ENCODE data around the gene TMEM25. TPM values are rescaled to one million over a fixed set of nuclear protein-coding genes. Genes with fewer than 3 reads are reported as not detected.
A peak's percentile ranks its signal among the peaks of the same experiment; 100 is the strongest.
"Not testable (repeated sequence)": the region's sequence is repeated elsewhere in the genome, so short reads cannot be mapped to it uniquely, and the experiment has no call there.

TMEM25 gene
- total RNA-seq (2014; rRNA removed) = 4.6 and 14.1 TPM in 2 replicates
- 6.2 TPM for polyA plus RNA-seq (2012)

DNA sequence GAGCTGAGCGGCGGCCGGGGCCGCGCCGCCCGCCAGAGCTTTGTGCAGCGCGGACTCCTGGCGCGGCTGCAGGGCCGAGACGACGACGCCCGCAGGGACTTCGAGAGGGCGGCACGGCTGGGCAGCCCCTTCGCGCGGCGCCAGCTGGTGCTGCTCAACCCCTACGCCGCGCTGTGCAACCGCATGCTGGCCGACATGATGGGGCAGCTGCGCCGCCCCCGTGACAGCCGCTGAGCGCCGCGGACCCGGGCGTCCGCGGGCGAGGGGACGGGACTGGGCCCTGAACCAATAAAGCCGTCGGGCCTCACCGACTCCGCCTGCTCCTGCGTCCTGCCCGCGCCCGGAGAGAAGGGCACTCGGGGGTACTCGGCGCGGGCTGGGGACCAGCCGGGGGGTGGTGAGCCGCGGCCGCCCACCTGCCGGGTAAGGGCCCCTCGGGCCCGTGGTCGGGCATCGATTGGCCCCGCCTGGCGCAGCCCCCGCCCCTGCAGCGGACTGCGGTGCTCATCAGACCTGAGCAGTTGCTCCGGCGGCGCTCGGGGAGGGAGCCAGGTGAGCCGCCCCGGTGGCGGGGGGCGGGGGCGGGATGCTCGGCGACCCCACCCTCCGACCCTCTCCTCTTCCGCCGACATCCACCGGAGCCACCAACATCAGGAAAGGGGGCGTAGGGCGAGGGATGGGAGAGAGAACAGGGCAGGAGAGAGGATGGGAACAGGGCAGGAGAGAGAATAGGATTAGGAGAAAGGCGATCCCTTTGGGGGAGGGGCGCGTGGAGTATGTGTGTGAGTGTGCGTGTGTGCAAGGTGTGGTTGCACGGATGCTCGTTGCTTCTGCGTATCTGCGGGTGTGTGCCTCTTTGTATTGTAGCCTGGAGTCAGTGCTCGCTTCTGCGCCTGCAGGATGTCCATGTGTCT lies at the start of gene TMEM25:
Gene TMEM25 (plus strand): TSS at position 510 of the 914 bp plus-strand sequence. CDS start 610 bp downstream, outside the sequence.
- DNase-seq (ENCODE audit: low read depth) = peak; percentile 58

DNA sequence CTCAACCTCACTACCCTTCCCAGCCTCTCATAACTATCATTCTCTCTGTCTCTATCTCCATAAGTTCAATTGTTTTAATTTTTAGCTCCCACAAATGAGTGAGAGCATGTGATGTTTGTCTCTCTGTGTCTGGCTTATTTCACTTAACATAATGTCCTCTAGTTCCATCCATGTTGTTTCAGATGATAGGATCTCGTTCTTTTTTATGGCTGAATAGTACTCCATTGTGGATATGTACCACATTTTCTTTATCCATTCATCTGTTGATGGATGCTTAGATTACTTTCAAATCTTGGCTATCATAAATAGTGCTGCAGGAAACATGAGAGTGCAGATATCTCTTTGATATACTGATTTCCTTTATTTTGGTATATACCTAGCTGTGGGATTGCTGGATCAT lies 49.8 kb upstream of the TMEM25 start:
- not testable (repeated sequence) for DNase-seq (ENCODE audit: low read depth)

DNA sequence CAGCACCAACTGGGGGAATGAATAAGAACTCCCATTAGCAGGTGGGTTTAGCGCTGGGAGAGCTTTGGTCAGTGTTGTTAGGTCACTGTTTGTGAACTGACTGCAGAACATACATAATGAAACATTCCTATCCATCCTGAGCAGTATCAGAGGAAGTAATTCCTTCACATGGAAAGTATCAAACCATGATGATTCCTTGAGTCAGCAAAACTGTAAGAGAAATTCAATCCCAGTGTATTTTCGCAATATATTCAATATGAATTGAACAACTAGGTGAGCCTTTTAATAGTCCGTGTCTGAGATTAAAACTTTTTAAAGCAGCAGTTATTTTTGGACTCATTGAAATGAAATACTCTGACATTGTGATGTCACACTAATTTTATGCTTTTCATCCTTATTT lies 46.6 kb upstream of the TMEM25 start:
- DNase-seq (ENCODE audit: low read depth) = no peak

DNA sequence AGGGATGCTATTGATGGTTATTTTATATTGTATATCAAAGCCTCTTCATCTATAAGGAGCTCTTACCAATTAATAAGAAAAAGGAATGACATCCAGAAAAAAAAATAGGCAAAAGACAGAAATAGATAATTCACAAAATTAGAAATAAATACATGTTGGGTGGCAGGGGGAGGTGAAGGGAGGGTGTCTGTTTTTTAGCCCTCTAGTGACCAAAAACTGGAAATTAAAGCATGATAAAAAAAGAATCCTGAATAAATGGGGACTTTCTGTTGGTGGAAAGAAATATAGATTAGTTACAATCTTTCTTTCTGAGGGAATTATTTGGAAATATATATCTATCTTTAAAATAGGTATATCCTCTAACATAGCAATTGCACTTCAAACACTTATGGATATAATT lies 45.7 kb upstream of the TMEM25 start:
- no peak for DNase-seq (ENCODE audit: low read depth)

DNA sequence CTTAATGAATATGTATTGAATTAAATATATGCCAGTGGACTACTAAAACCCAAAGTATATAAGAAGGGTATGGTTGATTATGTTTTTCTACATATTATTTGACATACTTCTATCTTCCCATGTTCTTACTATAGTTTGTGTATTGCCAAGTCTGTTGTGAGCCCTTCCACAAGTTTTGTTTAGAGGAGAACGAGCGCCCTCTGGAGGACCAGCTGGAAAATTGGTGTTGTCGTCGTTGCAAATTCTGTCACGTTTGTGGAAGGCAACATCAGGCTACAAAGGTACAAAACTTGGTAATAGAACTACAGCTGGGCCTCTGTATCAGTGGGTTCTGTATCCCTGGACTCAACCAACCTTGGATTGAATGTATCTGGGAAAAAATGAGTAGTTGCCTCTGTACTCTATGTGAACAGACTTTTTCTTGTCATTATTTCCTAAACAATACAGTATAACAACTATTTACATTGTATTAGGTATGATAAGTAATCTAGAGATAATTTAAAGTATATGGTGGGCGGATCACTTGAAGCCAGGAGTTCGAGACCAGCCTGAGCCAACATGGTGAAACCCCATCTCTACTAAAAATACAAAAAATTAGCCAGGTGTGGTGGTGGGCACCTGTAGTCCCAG lies 42.4 kb upstream of the TMEM25 start:
- peak; percentile 69 for DNase-seq (ENCODE audit: low read depth)

DNA sequence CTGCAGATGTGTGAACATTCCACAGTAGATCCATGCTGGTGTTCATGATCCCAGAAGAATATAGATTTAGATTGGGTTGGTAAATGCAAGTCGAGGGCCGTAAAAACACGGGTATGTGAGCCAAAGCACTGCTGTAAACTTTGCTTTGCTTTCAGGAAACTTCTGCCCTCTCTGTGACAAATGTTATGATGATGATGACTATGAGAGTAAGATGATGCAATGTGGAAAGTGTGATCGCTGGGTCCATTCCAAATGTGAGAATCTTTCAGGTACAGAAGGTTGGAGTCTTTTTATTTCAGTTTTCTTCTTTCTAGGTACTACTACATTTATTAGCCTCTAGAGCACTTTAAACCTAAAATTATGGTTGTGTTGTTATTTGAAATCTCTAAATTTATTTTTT lies 40.0 kb upstream of the TMEM25 start:
- DNase-seq (ENCODE audit: low read depth) = no peak

DNA sequence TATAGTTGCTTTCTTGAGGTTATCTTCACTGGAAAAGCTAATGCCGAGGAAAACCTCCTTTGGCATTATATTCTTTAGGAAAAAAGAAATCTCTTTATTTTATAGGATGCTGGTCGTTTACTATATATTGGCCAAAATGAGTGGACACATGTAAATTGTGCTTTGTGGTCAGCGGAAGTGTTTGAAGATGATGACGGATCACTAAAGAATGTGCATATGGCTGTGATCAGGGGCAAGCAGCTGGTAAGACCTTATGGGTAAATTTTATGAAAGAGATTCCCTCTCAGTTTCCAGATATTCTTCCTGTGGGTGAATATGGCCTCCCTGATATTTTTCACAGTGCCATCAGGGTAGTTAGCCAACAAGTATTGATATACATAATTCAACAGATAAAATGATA lies 33.2 kb upstream of the TMEM25 start:
- peak; percentile 75 for DNase-seq (ENCODE audit: low read depth)

DNA sequence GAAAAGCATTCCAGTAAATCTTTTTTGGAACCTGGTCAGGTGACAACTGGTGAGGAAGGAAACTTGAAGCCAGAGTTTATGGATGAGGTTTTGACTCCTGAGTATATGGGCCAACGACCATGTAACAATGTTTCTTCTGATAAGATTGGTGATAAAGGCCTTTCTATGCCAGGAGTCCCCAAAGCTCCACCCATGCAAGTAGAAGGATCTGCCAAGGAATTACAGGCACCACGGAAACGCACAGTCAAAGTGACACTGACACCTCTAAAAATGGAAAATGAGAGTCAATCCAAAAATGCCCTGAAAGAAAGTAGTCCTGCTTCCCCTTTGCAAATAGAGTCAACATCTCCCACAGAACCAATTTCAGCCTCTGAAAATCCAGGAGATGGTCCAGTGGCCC lies 27.8 kb upstream of the TMEM25 start:
- DNase-seq (ENCODE audit: low read depth) = no peak

DNA sequence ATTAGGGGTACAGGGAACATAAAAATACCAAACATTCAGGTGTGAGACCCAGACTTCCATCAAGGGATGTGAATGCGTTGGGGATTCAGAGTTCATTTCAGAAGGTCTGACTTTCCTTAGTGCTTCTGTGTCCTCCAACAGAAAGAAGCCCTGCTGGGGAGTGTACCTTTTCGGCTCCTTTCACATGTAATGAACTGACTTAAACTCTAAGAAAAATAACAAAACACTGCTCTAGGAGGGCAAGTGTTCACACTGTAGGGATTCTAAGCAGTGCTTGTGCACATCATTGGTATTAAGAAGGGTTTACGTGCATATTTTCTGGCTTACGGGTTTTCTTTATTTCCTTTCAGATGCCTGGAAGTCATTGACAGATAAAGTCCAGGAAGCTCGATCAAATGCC lies 19.4 kb upstream of the TMEM25 start:
- no peak for DNase-seq (ENCODE audit: low read depth)

DNA sequence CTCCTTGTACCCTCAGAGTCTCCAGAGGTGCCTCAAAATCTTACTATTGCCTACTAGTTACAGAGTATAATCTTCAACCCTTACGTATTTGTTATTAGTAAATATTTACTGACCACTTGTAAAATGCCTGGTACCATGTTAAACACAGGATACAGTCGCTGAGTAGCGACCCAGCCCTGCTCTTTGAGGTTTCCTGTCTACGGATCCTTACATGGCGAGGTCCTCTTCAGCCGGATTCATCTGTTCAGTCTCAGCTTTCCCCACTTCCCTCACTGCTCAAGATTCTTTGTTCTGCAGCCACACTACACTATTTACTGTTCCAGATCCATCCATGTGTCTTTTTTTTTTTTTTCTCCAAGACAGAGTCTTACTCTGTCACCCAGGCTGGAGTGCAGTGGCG lies 16.9 kb upstream of the TMEM25 start:
- no peak for DNase-seq (ENCODE audit: low read depth)

DNA sequence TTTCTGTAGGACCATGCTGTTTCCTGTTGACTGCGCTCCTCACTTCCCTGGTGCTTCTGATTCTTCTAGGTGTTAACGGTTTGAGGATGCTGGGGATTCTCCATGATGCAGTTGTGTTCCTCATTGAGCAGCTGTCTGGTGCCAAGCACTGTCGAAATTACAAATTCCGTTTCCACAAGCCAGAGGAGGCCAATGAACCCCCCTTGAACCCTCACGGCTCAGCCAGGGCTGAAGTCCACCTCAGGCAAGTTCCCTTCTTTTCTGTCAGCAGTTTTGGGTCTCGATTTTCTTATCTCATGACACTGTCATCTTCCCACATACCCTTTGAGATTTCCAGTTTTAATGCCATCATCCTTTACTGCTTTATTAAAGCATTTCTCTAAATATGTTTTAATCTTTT lies 11.4 kb upstream of the TMEM25 start:
- DNase-seq (ENCODE audit: low read depth) = no peak

DNA sequence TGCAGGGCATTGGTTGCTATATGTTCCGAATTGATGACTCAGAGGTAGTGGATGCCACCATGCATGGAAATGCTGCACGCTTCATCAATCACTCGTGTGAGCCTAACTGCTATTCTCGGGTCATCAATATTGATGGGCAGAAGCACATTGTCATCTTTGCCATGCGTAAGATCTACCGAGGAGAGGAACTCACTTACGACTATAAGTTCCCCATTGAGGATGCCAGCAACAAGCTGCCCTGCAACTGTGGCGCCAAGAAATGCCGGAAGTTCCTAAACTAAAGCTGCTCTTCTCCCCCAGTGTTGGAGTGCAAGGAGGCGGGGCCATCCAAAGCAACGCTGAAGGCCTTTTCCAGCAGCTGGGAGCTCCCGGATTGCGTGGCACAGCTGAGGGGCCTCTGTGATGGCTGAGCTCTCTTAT lies 9.1 kb upstream of the TMEM25 start:
- DNase-seq (ENCODE audit: low read depth) = no peak

DNA sequence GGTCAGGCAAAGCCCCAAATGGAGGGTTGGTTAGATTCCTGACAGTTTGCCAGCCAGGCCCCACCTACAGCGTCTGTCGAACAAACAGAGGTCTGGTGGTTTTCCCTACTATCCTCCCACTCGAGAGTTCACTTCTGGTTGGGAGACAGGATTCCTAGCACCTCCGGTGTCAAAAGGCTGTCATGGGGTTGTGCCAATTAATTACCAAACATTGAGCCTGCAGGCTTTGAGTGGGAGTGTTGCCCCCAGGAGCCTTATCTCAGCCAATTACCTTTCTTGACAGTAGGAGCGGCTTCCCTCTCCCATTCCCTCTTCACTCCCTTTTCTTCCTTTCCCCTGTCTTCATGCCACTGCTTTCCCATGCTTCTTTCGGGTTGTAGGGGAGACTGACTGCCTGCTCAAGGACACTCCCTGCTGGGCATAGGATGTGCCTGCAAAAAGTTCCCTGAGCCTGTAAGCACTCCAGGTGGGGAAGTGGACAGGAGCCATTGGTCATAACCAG lies 8.4 kb upstream of the TMEM25 start:
- peak; percentile 24 for DNase-seq (ENCODE audit: low read depth)

DNA sequence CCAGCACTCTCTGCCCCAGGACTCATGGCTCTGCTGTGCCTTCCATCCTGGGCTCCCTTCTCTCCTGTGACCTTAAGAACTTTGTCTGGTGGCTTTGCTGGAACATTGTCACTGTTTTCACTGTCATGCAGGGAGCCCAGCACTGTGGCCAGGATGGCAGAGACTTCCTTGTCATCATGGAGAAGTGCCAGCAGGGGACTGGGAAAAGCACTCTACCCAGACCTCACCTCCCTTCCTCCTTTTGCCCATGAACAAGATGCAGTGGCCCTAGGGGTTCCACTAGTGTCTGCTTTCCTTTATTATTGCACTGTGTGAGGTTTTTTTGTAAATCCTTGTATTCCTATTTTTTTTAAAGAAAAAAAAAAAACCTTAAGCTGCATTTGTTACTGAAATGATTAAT lies 6.6 kb upstream of the TMEM25 start:
- DNase-seq (ENCODE audit: low read depth) = no peak

DNA sequence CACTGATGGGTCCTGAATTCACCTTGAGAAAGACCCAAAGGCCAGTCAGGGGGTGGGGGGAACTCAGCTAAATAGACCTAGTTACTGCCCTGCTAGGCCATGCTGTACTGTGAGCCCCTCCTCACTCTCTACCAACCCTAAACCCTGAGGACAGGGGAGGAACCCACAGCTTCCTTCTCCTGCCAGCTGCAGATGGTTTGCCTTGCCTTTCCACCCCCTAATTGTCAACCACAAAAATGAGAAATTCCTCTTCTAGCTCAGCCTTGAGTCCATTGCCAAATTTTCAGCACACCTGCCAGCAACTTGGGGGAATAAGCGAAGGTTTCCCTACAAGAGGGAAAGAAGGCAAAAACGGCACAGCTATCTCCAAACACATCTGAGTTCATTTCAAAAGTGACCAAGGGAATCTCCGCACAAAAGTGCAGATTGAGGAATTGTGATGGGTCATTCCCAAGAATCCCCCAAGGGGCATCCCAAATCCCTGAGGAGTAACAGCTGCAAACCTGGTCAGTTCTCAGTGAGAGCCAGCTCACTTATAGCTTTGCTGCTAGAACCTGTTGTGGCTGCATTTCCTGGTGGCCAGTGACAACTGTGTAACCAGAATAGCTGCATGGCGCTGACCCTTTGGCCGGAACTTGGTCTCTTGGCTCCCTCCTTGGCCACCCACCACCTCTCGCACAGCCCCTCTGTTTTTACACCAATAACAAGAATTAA lies 6.1 kb upstream of the TMEM25 start:
- peak; percentile 51 for DNase-seq (ENCODE audit: low read depth)

DNA sequence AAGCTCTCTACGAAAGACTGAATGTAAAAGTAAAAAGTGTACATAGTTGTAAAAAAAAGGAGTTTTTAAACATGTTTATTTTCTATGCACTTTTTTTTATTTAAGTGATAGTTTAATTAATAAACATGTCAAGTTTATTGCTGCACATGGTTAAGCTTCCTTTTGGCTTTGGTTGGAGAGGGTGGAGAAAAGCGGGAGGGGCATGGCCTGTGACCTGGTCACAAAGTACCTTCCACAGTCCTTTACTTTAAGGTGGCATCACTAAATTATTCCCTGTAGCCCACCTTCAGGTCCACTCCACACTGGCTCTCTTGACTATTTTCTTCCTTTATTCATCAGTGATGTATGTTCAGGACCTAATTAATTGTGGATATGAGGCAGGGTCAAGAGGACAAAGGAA lies 4.3 kb upstream of the TMEM25 start:
- DNase-seq (ENCODE audit: low read depth) = no peak

DNA sequence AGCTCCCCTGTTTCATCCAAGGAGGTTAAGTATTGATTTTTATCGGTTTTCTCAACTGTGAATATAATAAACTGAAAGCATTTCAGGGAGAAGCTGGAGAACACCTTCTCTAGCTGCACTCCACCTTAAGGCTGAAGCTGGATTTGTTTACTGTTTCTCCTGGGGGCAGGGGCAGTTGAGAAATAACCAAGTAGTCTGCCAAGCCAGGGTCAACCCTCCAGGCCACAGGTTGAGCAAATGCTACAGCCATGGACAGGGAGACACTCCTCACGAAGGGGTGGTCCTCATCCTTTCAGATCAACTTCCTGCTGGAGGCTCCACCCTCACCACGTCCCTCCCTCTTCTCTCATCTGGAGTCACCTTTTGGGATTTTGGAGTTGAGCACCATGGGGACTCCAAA lies 3.9 kb upstream of the TMEM25 start, which contains the start of gene TTC36:
Gene TTC36 (plus strand): TSS at position 366 of the 400 bp plus-strand sequence. CDS start 21 bp downstream, at position 387.
- no peak for DNase-seq (ENCODE audit: low read depth)

DNA sequence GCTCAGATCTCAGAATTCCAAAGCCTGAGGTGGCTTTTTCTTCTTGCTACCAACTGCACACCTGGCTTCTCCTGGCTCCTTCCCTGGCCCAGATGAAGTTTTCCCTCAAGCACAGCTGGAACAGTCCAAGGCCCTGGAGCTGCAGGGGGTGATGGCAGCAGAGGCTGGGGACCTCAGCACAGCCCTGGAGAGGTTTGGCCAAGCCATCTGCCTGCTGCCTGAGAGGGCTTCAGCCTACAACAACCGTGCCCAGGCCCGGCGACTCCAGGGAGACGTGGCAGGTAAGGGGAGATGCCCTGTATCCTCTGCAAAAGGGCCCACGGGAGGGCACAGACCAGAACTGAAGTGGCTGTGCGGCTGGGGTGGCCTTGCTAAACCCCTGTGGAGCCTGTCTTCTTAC lies 2.5 kb upstream of the TMEM25 start:
- DNase-seq (ENCODE audit: low read depth) = no peak

DNA sequence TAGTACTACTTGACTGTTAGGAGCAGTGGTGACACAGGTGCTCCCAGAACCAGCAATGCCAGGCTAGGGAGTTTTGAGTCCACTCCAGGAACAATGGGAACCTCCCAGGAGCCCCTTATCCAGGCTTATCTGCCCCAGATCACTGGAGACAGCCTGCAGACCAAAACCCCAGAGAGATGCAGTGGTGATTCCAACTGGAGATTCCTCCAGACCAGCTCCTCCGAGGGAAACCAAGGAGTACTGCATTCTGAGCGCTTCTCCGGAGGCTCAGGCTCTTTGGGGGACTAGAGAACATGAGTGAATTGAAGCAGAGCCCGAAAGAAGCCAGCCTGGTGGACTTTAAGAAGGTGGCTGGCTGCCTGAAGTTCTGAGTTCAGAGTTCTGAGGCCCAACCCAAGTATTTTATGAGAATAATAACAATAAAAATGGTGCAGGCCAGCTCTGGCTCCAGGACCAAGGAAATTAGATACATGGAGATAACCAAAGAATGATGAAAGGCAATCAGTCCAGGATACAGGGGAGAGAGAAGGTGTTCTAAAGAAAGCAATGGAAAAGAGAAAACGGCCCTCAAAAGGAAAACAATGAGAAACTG lies 1.3 kb upstream of the TMEM25 start:
- DNase-seq (ENCODE audit: low read depth) = no peak

DNA sequence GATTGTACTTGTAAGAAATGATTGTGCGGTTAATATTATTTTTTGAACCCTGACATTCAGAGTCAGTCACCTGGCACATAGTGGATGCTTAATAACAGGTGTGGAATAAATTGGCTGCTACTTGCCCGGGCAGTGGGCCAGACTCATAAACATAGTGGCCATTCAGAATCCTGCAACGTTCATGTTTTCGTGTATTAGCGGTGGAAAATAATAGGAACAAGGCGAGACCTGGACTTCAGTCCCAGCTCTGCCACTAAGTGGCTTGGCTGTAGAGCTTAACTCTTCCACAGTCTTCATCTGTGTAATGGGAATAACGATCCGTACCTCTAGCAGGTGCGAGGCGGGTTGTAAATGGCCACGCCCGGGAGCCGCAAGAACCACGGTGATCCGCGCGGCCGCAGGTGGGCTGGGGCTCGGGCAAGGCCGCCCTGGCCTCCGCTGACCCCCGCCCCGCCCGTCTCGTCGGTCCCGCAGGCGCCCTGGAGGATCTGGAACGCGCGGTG lies 761 bp upstream of the TMEM25 start:
- peak; percentile 57 for DNase-seq (ENCODE audit: low read depth)

DNA sequence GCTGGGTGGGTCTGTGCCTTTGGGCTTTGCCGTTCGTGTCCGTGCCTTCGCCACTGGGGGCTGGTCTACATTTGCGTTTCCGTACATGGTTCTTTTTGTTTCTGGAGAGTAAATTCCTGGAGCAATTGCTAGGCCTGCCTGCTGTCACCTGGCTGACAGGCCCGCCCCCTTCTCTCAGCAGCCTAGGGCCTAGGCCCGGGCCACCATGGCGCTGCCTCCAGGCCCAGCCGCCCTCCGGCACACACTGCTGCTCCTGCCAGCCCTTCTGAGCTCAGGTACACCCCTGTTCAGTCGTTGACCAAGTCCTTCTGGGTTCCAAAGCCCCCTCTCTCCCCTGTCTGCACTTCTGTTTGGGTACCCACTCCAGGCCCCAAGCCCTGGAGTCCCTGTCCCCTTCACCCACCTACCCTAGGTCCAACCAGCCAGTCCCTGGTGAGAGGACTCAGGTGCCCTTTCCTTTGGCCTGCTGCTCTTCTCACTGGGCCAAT lies 649 bp downstream of the TMEM25 start:
- DNase-seq (ENCODE audit: low read depth) = no peak

Data from LHCN-M2 (cell line).